SU-DHL-6 (cell line): Measurements from ENCODE around the gene FAM184B.

Experiments
- H2AFZ ChIP-seq: fragments of 200-600 bp; sonication (generic); 2 replicates; pipeline ENCODE4 v1.6.1; 2014; ENCODE audit warnings: low read depth, mild to moderate bottlenecking, moderate library complexity, mixed read lengths, antibody characterized with exemption, low read length; ENCODE audit not compliant: severe bottlenecking
- H3F3A ChIP-seq: fragments of 200-600 bp; shearing (Covaris generic); 2 replicates; pipeline ENCODE4 v1.6.0; 2016; ENCODE audit warnings: antibody characterized with exemption, mild to moderate bottlenecking; ENCODE audit not compliant: insufficient read depth
- H3K27ac ChIP-seq: fragments of 200-600 bp; sonication (generic); 2 replicates; pipeline ENCODE4 v1.5.1; 2016; ENCODE audit warnings: low read depth, mild to moderate bottlenecking, low read length, moderate library complexity, mixed read lengths
- H3K27me3 ChIP-seq: fragments of 200-600 bp; sonication (generic), shearing (Covaris generic); 2 replicates; pipeline ENCODE4 v1.6.0; 2014; ENCODE audit warnings: mild to moderate bottlenecking, low read length
- H3K36me3 ChIP-seq: fragments of 200-600 bp; sonication (generic); 2 replicates; pipeline ENCODE4 v1.6.1; 2014; ENCODE audit warnings: mild to moderate bottlenecking, low read length, mixed read lengths
- H3K4me2 ChIP-seq: fragments of 300-600, 200-600 bp; shearing (Covaris generic), sonication (generic); 2 replicates; pipeline ENCODE4 v1.6.0; 2014; ENCODE audit warnings: low read length, low read depth, mild to moderate bottlenecking; ENCODE audit not compliant: poor library complexity, severe bottlenecking
- H3K4me3 ChIP-seq: fragments of 200-600 bp; sonication (generic); 2 replicates; pipeline ENCODE4 v1.5.1; 2014; ENCODE audit warnings: antibody characterized with exemption, low read length, mild to moderate bottlenecking, mixed read lengths; ENCODE audit not compliant: insufficient read depth, poor library complexity, severe bottlenecking
- H3K79me2 ChIP-seq: fragments of 200-600 bp; sonication (generic); 2 replicates; pipeline ENCODE4 v1.6.1; 2014; ENCODE audit warnings: mild to moderate bottlenecking, low read length, moderate library complexity; ENCODE audit not compliant: insufficient read depth
- H3K9ac ChIP-seq: fragments of 200-600 bp; sonication (generic); 2 replicates; pipeline ENCODE4 v1.7.0; 2014; ENCODE audit warnings: mild to moderate bottlenecking, low read length
- H3K9me2 ChIP-seq: fragments of 200-600 bp; sonication (generic); replicated peaks from 2 replicates; pipeline ENCODE4 v1.6.1; 2014; ENCODE audit warnings: low read length; ENCODE audit not compliant: insufficient read depth
- H3K9me3 ChIP-seq: fragments of 200-600 bp; sonication (generic); 2 replicates; pipeline ENCODE4 v1.6.1; 2014; ENCODE audit warnings: low read length, mixed read lengths; ENCODE audit not compliant: insufficient read depth
- H4K20me1 ChIP-seq: fragments of 200-600 bp; sonication (generic); 2 replicates; pipeline ENCODE4 v1.6.1; 2014; ENCODE audit warnings: low read depth, mild to moderate bottlenecking, antibody characterized with exemption, low read length, moderate library complexity, mixed read lengths
- EZH2phosphoT487 ChIP-seq: fragments of 200-600 bp; sonication (generic), shearing (Covaris generic); conservative IDR thresholded peaks from 2 replicates; pipeline ENCODE4 v1.6.1; 2018; ENCODE audit warnings: mild to moderate bottlenecking, antibody characterized with exemption, low read length, moderate library complexity, mixed read lengths
- TF ChIP-seq, protein P1 (sequence below): fragments of 200-600 bp; sonication (generic); IDR thresholded peaks from one replicate; pipeline ENCODE4 v1.5.1; 2017; ENCODE audit warnings: antibody characterized with exemption, mild to moderate bottlenecking, low read length, moderate library complexity; ENCODE audit not compliant: insufficient read depth, poor library complexity, severe bottlenecking

FAM184B gene

DNA sequence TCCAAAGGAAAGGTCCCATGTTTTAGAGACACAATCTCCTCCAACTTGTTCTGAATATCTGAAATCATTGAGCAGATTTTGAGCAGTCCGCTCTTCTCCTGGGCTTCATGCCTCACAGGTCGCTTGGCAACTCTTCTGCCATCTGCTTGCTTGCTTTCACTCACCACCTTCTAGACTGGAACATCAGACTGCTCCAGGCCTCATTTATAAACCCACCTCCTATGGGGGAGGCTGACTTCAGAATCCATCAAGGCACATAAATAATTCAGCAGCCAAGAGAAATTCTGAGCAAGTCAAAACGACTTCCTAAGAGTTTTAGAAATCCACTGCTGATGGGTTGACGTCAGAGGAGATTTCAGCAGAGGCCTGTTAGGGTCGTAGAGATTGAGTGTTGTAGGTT, 64.1 kb downstream of the FAM184B start:
- TF ChIP-seq EZH2phosphoT487: no peak
- TF ChIP-seq, protein P1, sequence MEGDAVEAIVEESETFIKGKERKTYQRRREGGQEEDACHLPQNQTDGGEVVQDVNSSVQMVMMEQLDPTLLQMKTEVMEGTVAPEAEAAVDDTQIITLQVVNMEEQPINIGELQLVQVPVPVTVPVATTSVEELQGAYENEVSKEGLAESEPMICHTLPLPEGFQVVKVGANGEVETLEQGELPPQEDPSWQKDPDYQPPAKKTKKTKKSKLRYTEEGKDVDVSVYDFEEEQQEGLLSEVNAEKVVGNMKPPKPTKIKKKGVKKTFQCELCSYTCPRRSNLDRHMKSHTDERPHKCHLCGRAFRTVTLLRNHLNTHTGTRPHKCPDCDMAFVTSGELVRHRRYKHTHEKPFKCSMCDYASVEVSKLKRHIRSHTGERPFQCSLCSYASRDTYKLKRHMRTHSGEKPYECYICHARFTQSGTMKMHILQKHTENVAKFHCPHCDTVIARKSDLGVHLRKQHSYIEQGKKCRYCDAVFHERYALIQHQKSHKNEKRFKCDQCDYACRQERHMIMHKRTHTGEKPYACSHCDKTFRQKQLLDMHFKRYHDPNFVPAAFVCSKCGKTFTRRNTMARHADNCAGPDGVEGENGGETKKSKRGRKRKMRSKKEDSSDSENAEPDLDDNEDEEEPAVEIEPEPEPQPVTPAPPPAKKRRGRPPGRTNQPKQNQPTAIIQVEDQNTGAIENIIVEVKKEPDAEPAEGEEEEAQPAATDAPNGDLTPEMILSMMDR: no peak

DNA sequence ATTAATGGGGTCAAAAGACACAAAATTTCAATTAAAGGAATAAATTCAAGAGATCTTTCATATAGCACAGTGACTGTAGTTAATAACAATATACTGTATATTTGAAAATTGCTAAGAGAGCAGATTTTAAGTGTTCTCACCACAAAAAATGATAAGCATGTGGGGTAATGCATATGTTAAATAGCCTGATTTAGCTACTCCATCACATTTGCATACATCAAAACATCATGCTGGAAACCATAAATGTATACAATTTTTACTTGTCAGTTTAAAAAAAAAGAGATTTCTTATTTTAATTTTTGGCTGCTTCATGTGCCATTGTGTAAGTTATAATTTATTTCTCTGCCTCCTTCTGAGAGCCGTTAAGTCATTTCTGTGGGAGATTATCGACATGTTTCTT, 65.9 kb downstream of the FAM184B start:
- no peaks in the 10 kb centered on the region for H3K36me3 ChIP-seq

More for the DNA sequence above, 64.1 kb downstream of the FAM184B start:
- no peak overlapping the region for H3K9ac ChIP-seq
- no peaks in the 10 kb centered on the region for H3K27me3 ChIP-seq
- H3K9me2 ChIP-seq: no peaks in the 10 kb centered on the region
- H3K27ac ChIP-seq: no peak overlapping the region
- no peaks in the 10 kb centered on the region for H3K36me3 ChIP-seq
- no peak overlapping the region for H2AFZ ChIP-seq
- no peak overlapping the region for H3K4me3 ChIP-seq
- H3K79me2 ChIP-seq: no peaks in the 10 kb centered on the region
- H3K4me2 ChIP-seq: no peak overlapping the region
- no peaks in the 10 kb centered on the region for H4K20me1 ChIP-seq
- no peaks in the 10 kb centered on the region for H3K9me3 ChIP-seq
- no peaks in the 10 kb centered on the region for H3F3A ChIP-seq

DNA sequence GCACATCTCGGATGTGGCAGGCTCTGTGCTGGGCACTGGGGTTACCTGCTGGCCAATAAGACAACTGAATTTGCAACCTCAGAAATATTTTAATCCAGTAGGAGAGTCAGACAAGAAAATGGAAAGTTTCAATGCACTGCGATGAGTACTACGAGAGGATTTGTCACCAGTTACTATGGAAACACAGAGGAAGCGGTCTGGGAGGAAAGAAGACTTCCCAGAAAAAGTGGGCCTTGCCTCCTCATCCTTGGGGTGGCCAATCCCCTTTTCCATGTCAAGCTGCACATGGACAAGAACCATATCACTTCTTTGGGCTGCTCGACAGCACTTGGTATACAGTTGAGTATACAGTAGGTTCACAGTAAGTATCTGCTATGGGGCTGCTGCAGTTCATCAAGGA, 67.6 kb downstream of the FAM184B start:
- Histone ChIP-seq H2AFZ (no peak overlapping the region), H4K20me1 (no peaks in the 10 kb centered on the region), H3K27me3 (no peaks in the 10 kb centered on the region), H3K27ac (no peak overlapping the region), H3K9me3 (no peaks in the 10 kb centered on the region), H3K79me2 (no peaks in the 10 kb centered on the region), H3K9ac (no peak overlapping the region), H3K4me3 (no peak overlapping the region), H3K4me2 (no peak overlapping the region), H3F3A (no peaks in the 10 kb centered on the region), H3K9me2 (no peaks in the 10 kb centered on the region), H3K36me3 (no peaks in the 10 kb centered on the region)
- TF ChIP-seq, protein P1: no peak
- no peak for TF ChIP-seq EZH2phosphoT487

More for the DNA sequence above, 65.9 kb downstream of the FAM184B start:
- H3K4me3 ChIP-seq: no peak overlapping the region
- TF ChIP-seq, protein P1: no peak
- TF ChIP-seq EZH2phosphoT487: no peak
- no peak overlapping the region for H3K9ac ChIP-seq
- no peaks in the 10 kb centered on the region for H3K9me3 ChIP-seq
- H3K27ac ChIP-seq: no peak overlapping the region
- H3K4me2 ChIP-seq: no peak overlapping the region
- no peaks in the 10 kb centered on the region for H3F3A ChIP-seq
- no peak overlapping the region for H2AFZ ChIP-seq
- no peaks in the 10 kb centered on the region for H4K20me1 ChIP-seq
- H3K79me2 ChIP-seq: no peaks in the 10 kb centered on the region
- no peaks in the 10 kb centered on the region for H3K27me3 ChIP-seq
- no peaks in the 10 kb centered on the region for H3K9me2 ChIP-seq
